GM18502 (cell line): ENCODE results near the gene SLC22A2.
"Not testable (repeated sequence)": the region's sequence is repeated elsewhere in the genome, so short reads cannot be mapped to it uniquely, and the experiment has no call there.

Experiments
- ATAC-seq: cut with Tn5 transposase; IDR thresholded peaks from one replicate; pipeline ENCODE4 v1.9.1; 2021; ENCODE audit warnings: mild to moderate bottlenecking; ENCODE audit not compliant: unreplicated experiment, poor library complexity

SLC22A2 gene

GRCh38 chr6:160258346-160259142 lies at the start of gene SLC22A2:
TSS of gene SLC22A2 (minus strand) at chr6:160258821. CDS start at chr6:160258757, 64 bp downstream.
- no peak for ATAC-seq

- no peak for ATAC-seq
Measured at GRCh38 chr6:160305926-160306713, 47.5 kb upstream of the SLC22A2 start.

DNA sequence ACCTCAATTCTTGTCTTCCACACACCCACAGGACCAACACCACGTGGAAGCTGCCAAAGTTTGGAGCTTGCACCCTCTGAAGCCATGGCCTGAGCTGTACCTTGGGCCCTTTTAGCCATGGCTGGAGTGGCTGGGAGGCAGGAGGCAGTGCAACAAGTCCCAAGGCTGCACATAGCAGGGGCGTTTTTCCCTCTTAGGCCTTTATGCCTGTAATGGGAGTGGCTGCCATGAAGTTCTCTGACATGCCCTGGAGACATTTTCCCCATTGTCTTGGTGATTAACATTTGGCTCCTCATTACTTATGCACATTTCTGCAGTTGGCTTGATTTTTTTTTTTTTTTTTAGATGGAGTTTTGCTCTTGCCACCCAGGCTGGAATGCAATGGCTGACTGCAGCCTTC lies 45.2 kb upstream of the SLC22A2 start:
- ATAC-seq: no peak

DNA sequence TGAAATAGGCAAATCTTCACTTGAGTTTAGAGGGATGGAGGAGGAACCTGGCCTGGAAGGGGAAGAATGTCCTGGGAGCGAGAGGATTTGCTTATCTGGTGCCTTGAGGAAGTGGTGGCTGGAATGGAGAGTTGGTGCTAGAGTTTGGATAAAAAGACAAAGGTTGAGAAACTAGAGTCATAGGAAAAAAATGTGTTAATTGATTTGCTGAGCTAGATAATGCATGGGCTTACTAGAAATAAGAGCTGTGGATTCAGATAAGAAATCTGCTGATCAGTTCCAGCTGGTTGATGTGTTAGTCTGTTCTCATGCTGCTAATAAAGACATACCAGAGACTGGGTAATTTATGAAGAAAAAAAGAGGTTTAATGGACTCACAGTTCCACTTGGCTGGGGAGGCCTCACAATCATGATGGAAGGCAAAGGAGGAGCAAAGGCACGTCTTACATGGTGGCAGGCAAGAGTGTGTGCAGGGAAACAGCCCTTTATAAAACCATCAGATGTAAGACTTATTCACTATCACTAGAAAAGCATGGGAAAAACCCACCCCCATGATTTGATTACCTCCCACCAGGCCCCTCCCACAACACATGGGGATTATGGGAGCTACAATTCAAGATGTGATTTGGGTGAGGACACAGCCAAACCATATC lies 43.9 kb upstream of the SLC22A2 start:
- not testable (repeated sequence) for ATAC-seq

DNA sequence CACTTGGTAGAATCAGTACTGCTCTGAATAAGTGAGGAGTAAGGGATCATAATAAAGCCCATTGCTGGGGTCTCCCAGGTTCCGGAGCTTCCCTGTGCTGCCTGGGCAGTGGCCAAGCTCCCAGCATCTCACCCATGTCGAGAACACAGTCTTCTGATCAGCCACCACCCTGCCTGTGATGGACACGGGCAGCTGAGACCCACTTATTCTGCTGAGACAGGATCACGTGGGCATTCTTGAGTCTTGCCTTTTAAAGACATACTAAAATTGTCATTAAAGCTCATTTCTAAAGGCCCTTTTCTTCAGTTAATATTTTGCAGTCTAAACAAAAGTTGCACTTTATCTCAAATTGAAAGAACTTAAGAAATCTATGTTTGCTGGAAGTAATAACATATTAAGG lies 42.7 kb upstream of the SLC22A2 start:
- no peak for ATAC-seq

DNA sequence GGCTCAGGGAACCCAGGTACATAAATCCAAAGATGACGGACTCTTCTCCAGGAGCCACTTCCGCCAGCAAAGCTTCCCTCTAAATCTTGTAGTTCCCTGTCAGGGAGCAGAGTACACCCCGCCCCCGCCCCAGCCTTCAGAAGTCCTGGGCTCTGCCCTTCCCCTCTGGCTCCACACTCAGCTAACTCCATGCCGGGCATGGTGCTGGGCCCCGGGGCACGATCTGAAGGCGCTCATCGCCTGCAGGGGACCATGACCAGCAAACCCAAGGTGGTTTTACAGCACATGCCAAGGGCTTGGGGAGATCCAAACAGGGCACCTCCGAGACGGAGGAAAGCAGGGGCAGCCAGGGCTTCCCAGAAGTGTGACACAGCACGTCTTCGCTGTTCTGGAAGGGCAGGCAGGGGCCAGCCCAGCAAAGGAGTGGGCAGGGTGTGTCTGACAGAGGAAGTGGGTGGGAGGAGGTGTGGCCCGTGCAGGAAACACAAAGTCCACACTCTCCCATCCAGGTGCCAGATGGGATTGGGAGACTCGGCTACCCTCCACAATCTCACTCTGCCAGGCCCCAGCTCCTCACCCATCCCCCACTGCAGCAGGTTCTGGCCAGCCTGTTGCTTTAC lies 41.6 kb upstream of the SLC22A2 start:
- no peak for ATAC-seq

GRCh38 chr6:160299559-160299958 lies 40.9 kb upstream of the SLC22A2 start:
- no peak for ATAC-seq

GRCh38 chr6:160298121-160298520 lies 39.5 kb upstream of the SLC22A2 start:
- ATAC-seq: no peak

DNA sequence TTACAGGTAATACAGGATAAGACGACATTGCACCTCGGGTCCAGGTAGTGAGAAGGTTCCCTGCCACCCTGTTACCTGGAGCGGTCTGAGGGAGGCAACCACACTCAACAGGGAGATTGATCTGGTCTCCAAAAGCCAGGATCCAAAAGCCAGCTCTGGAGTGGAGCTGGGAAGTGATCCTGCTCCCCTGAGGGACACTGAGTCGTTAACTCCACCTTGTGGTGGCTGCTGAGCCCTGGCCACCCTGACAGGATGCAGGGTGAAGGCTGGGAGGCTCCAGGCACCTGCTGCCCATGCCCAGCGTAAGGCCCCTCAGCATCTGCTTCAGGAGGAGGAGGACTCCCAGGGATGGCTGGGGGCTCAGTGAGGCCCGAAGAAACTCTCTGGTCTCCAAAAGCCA lies 38.7 kb upstream of the SLC22A2 start:
- no peak for ATAC-seq

DNA sequence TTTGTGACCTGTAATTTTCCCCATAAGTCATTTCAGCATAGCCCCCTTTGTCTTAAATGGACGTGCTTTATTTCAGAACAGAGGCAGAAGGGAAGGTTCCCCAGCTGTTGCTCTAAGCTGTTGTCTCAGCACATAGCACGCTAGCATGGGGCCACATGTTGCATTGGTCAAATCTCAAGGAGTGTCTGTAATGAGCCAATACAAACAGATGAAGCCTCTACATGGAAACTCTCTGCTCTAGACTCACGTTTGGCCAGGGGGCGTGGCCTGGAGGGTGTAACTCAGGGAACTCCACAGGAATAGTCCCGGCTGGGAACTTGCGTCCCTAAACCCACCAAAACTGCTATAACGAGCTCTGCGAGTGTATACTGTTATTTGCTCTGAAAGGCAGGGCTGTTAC lies 35.2 kb upstream of the SLC22A2 start:
- ATAC-seq: no peak

- no peak for ATAC-seq
Measured at GRCh38 chr6:160285541-160286105, 27.0 kb upstream of the SLC22A2 start.

DNA sequence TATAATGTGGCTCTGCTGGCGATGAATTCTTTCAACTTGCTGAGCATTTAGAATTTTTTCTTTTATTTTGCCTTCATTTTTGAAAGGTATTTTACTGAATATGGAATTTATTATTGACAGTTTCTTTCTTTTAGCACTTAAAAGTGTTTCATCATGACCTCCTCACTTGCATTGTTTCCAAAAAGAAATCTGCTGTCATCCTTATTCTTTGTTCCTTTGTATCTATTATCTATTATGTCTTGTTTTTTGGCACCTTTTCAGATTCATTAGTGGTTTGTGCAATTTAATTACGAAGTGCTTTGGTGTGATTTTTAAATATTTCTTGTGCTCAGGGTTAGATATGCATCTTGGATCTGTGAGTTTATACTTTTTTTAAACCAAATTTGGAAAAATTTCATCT lies 26.0 kb upstream of the SLC22A2 start:
- ATAC-seq: no peak

GRCh38 chr6:160282444-160282843 lies 23.8 kb upstream of the SLC22A2 start:
- no peak for ATAC-seq

GRCh38 chr6:160279850-160280249 lies 21.2 kb upstream of the SLC22A2 start:
- ATAC-seq: no peak

- no peak for ATAC-seq
Measured at GRCh38 chr6:160278786-160279310, 20.2 kb upstream of the SLC22A2 start.

- no peak for ATAC-seq
Measured at GRCh38 chr6:160278311-160278710, 19.7 kb upstream of the SLC22A2 start.

- no peak for ATAC-seq
Measured at GRCh38 chr6:160277546-160277945, 18.9 kb upstream of the SLC22A2 start.

- no peak for ATAC-seq
Measured at GRCh38 chr6:160277144-160277543, 18.5 kb upstream of the SLC22A2 start.

GRCh38 chr6:160276126-160276525 lies 17.5 kb upstream of the SLC22A2 start:
- ATAC-seq: no peak

GRCh38 chr6:160275511-160276003 lies 16.9 kb upstream of the SLC22A2 start:
- ATAC-seq: no peak
